Gastrocnemius medialis (tissue), 4 donors: ENCODE measurements around the gene LCN15. TPM values are rescaled to one million over a fixed set of nuclear protein-coding genes. Genes with fewer than 3 reads are reported as not detected.

ENCODE experiments used
- ATAC-seq, 2 donors: fragments of 150-250 bp; one replicate each; pipeline ENCODE4 v1.9.1; 2016
- DNase-seq, 2 donors: peaks; one replicate each; pipeline ENCODE4 v3.0.0-alpha.2; 2019
- H3K27ac ChIP-seq, 4 donors: fragments of 200-600 bp; sonication (generic); 1 replicate in 1 of 4; 2 replicates in 3 of 4; pipeline ENCODE4 v1.5.1; 2016 to 2018; ENCODE audit warnings: mild to moderate bottlenecking in 2 of 4, moderate library complexity in 1 of 4
- H3K27me3 ChIP-seq, 3 donors: fragments of 200-600 bp; sonication (generic) in 2 of 3; 1 replicate in 1 of 3; 2 replicates in 2 of 3; pipeline versions ENCODE4 v1.5.1 to v1.6.0; 2016 to 2019; ENCODE audit warnings: mild to moderate bottlenecking in 1 of 3, moderate library complexity in 1 of 3
- H3K36me3 ChIP-seq, 2 donors: fragments of 200-600 bp; sonication (generic) in 1 of 2; one replicate each; pipeline ENCODE4 v1.5.1; 2017 to 2018
- H3K4me1 ChIP-seq, 2 donors: fragments of 200-600 bp; sonication (generic) in 1 of 2; one replicate each; pipeline ENCODE4 v1.5.1; 2016 to 2017; ENCODE audit warnings: mild to moderate bottlenecking in 2 of 2
- H3K4me3 ChIP-seq, 4 donors: fragments of 200-600 bp; sonication (generic) in 3 of 4; 1 replicate in 1 of 4; 2 replicates in 3 of 4; pipeline ENCODE4 v1.5.1; 2016 to 2019; ENCODE audit warnings: mild to moderate bottlenecking in 2 of 4
- H3K9me3 ChIP-seq, 3 donors: fragments of 200-600 bp; sonication (generic) in 2 of 3; 1 replicate in 1 of 3; 2 replicates in 2 of 3; pipeline ENCODE4 v1.5.1; 2016 to 2019
- POLR2A ChIP-seq, 2 donors: fragments of 450-650 bp; IDR thresholded peaks; one replicate each; pipeline ENCODE4 v1.6.1; 2017; ENCODE audit warnings: antibody characterized with exemption in 2 of 2, mild to moderate bottlenecking in 2 of 2, moderate library complexity in 2 of 2
- in situ Hi-C, 4 donors: fragments of 200-750 bp; cut with MboI; loops; one replicate each; pipeline versions ENCODE4 v1.15.0 to v1.8.0; 2017; ENCODE audit warnings: low sequenced_read_pairs in 4 of 4
- intact Hi-C: fragments of 100-400 bp; cut with DNase I; formaldehyde crosslinking; loops from one replicate; pipeline ENCODE4 v1.15.1; 2023; ENCODE audit warnings: low total_unique reads
- total RNA-seq, 4 donors: library from RNA; depleted of rRNA; stranded (reverse); fragments of >200 nt; gene quantifications; one replicate each; pipeline versions ENCODE4 v1.1.0 to v1.2.3, GENCODE V29; 2016
- TF ChIP-seq, protein P1 (sequence below), 5 experiments: fragments of 450-650 bp in 3 of 5; fragments of 200-600 bp in 2 of 5; sonication (generic) in 2 of 5; IDR thresholded peaks in 4 of 5; conservative IDR thresholded peaks in 1 of 5; 1 replicate in 4 of 5; 2 replicates in 1 of 5; pipeline ENCODE4 v1.5.1; 2016 to 2019; ENCODE audit warnings: antibody characterized with exemption in 5 of 5, mild to moderate bottlenecking in 3 of 5, moderate library complexity in 3 of 5

Gene LCN15
- total RNA-seq, 4 donors from 2014 or later: not detected

DNA sequence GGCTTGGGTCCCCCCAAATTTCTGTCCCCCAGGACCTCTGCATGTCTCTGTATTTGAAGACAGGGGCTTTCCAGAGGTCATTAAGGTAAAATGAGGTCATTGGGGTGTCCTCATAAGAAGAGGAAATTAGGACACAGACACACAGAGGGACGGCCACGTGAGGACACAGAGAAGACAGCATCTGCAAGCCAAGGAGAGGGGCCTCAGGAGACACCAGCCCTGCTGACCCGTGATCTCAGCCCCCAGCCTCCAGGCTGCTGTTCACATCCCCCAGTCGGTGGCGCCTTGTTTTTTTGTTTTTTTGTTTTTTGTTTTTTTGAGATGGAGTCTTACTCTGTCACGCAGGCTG, 30.7 kb upstream of the LCN15 start:
- Histone ChIP-seq H3K4me3 (no peak overlapping the region), H3K36me3 (no peaks in the 10 kb centered on the region), H3K9me3 (no peaks in the 10 kb centered on the region), H3K27me3 (peaks cover 24 to 33% (median 30%) of the 10 kb centered on the region in 3 donors), H3K27ac (peak overlapping the region in 2 of 4 donors; percentile 30 to 40), H3K4me1 (peaks cover 17 to 23% of the 10 kb centered on the region in 2 donors)
- intact Hi-C loops (loop anchor here (5.0 kb wide), 2 partner anchors 52 to 72 kb away; partner anchors contain the start of genes EDF1 and PHPT1), in situ Hi-C loops (loop anchor here in 1 of 4 donors (25.0 kb wide), 1 partner anchor 142 kb away; the partner anchor contains the start of genes C8G and FBXW5)
- TF ChIP-seq, protein P1, sequence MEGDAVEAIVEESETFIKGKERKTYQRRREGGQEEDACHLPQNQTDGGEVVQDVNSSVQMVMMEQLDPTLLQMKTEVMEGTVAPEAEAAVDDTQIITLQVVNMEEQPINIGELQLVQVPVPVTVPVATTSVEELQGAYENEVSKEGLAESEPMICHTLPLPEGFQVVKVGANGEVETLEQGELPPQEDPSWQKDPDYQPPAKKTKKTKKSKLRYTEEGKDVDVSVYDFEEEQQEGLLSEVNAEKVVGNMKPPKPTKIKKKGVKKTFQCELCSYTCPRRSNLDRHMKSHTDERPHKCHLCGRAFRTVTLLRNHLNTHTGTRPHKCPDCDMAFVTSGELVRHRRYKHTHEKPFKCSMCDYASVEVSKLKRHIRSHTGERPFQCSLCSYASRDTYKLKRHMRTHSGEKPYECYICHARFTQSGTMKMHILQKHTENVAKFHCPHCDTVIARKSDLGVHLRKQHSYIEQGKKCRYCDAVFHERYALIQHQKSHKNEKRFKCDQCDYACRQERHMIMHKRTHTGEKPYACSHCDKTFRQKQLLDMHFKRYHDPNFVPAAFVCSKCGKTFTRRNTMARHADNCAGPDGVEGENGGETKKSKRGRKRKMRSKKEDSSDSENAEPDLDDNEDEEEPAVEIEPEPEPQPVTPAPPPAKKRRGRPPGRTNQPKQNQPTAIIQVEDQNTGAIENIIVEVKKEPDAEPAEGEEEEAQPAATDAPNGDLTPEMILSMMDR (IDR thresholded peaks at IDR 0.05 in 4 of 5, conservative IDR thresholded peaks at IDR 0.05 in 1 of 5): no peak
- no peak for TF ChIP-seq POLR2A (IDR thresholded peaks at IDR 0.05)
- ATAC-seq (no peak), DNase-seq (no peak)

DNA sequence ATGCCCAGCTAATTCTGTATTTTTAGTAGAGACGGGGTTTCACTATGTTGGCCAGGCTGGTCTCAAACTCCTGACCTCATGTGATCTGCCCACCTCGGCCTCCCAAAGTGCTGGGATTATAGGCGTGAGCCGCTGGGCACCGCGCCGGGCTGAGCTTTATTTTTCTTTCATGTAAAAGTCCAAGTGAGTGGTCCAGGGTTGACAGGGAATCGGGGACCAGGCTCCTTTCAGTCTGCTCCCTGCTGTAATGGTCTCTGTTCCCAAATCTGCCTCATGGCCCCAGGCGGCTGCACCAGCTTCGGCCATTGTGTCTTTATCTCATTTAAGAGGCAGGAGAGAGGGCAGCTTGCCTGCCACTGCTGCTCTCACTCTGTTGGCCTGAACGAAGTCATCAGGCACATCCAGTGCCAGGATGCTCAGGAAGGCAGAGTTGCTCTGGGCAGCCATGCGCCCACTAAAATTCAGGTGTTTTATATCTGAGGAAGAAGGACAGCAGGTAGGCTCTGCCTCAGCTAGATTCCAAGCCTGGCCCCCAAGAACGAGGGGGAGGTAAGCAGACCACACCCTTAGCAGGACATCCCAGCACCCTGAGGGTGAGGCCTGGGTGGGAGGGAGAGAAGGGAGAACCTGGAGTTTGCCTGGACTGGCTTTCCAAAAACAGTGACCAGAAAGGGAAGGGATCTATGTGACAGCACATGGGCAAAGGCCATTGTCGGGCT, 30.1 kb upstream of the LCN15 start:
- Histone ChIP-seq H3K9me3 (no peaks in the 10 kb centered on the region), H3K27ac (peak overlapping the region in 2 of 4 donors; percentile 30 to 40), H3K4me3 (no peak overlapping the region), H3K36me3 (no peaks in the 10 kb centered on the region), H3K4me1 (peaks cover 13 to 19% of the 10 kb centered on the region in 2 donors), H3K27me3 (peaks cover 19 to 28% (median 24%) of the 10 kb centered on the region in 3 donors)
- ATAC-seq (no peak), DNase-seq (no peak)
- in situ Hi-C loops: loop anchor here in 1 of 4 donors (25.0 kb wide), 1 partner anchor 143 kb away; the partner anchor contains the start of genes C8G and FBXW5
- TF ChIP-seq, protein P1 (IDR thresholded peaks at IDR 0.05 in 4 of 5, conservative IDR thresholded peaks at IDR 0.05 in 1 of 5): no peak
- no peak for TF ChIP-seq POLR2A (IDR thresholded peaks at IDR 0.05)
- intact Hi-C loops: loop anchor here (5.0 kb wide), 2 partner anchors 53 to 73 kb away; partner anchors contain the start of genes EDF1 and PHPT1

DNA sequence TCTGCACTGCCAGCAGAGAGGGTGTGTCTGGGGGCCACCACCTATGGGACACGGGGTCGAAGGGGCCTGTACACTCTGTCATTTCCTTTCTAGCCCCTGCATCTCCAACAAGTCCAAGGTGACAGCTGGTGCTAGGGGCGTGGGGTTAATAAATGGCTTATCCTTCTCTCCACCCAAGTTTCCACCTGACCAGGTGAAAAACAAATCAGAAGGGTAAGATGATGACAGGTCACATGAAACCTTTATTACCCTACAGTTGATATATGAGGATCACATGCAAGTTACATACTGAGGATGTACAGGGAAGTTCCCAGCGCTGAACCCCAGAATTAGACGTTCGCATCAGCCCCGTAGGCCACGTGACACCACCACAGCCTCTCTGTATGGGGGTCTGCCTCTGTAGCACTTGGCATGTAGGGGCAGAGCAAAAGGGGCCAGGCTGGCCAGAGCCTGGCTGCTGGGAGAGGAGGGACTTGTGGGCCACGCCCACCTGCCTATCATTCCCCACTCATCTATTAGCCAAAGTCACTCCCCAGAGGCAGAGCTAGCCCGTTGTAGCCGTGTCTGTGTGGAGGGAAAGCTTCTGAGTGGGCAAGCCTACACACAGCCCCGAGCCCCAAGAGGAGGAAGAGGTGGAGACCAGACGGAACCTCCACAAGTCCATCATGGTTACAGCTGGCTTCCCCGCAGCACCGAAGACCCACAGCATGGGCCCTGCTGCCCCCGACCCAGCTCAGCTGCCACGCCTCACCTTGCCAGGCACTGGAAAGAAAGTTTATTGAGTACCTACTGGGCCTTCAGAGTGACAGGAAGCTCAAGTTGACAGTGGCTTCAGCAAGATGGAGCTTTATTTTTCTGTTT, 29.0 kb upstream of the LCN15 start:
- Histone ChIP-seq H3K27ac (no peak overlapping the region), H3K36me3 (no peaks in the 10 kb centered on the region), H3K4me1 (peaks cover 12 to 18% of the 10 kb centered on the region in 2 donors), H3K4me3 (no peak overlapping the region), H3K9me3 (no peaks in the 10 kb centered on the region), H3K27me3 (peaks cover 8 to 17% (median 13%) of the 10 kb centered on the region in 3 donors)
- TF ChIP-seq, protein P1 (IDR thresholded peaks at IDR 0.05 in 4 of 5, conservative IDR thresholded peaks at IDR 0.05 in 1 of 5): no peak
- no peak for TF ChIP-seq POLR2A (IDR thresholded peaks at IDR 0.05)
- DNase-seq (no peak), ATAC-seq (no peak)
- intact Hi-C loops (loop anchor here (5.0 kb wide), 2 partner anchors 54 to 74 kb away; partner anchors contain the start of genes EDF1 and PHPT1), in situ Hi-C loops (loop anchor here in 1 of 4 donors (25.0 kb wide), 1 partner anchor 144 kb away; the partner anchor contains the start of genes C8G and FBXW5)

DNA sequence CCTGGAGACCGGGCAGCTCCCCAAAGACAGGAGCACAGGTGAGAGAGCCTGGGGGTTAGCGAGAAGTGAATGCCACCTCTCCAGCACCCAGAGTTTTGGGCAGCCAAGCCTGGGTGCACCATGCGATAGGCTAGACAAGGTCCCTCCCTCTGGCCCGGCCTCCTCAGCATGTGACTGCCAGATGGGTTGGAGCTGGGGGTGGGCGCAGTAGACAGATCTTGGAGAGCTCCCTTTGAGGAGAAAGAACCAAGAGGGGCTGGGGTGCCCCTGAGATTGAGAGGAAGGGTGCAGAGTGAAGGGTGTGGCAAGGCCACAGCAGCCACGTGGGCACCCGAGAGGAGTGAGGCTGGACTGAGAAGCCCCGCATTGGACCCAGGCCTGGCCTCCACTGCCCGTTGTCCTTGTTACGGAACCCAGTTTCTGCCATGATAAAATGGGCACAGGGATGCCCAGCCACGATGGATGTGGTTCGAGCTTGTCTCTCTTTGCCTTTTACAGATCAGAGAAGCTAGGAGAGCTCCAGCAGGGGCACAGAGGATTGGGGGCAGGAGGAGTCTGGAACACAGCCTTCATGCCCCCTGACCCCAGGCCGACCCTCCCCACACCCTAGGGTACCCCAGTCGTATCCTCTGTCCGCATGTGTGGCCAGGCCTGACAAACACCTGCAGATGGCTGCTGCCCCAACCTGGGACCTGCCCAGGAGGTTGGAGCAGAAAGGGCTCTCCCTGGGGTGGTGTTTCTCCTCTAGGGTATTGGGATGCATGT, 28.2 kb upstream of the LCN15 start:
- Histone ChIP-seq H3K4me1 (peaks cover 12 to 18% of the 10 kb centered on the region in 2 donors), H3K27ac (peak overlapping the region in 3 of 4 donors; percentile 95 to 99 (median 95)), H3K9me3 (no peaks in the 10 kb centered on the region), H3K27me3 (peaks cover under 1 to 8% (median 5%) of the 10 kb centered on the region in 3 donors), H3K36me3 (no peaks in the 10 kb centered on the region), H3K4me3 (peak overlapping the region in 2 of 4 donors; percentile 81)
- ATAC-seq (no peak), DNase-seq (no peak)
- in situ Hi-C loops: loop anchor here in 1 of 4 donors (25.0 kb wide), 1 partner anchor 145 kb away; the partner anchor contains the start of genes C8G and FBXW5
- no peak for TF ChIP-seq POLR2A (IDR thresholded peaks at IDR 0.05)
- TF ChIP-seq, protein P1 (IDR thresholded peaks at IDR 0.05 in 4 of 5, conservative IDR thresholded peaks at IDR 0.05 in 1 of 5): no peak
- intact Hi-C loops: loop anchor here (5.0 kb wide), 2 partner anchors 55 to 75 kb away; partner anchors contain the start of genes EDF1 and PHPT1
